HG03196 (cell line): ENCODE data around the gene CHGA.

Experiments
- ATAC-seq: cut with Tn5 transposase; IDR thresholded peaks from one replicate; pipeline ENCODE4 v1.9.1; 2021; ENCODE audit not compliant: unreplicated experiment

The CHGA gene

GRCh38 chr14:92942976-92943710, 20.2 kb downstream of the CHGA start:
- ATAC-seq = no peak

- no peak for ATAC-seq
Observed at GRCh38 chr14:92943855-92944570, 21.1 kb downstream of the CHGA start.

GRCh38 chr14:92944976-92945375, 22.0 kb downstream of the CHGA start:
- ATAC-seq = no peak

- no peak for ATAC-seq
Observed at GRCh38 chr14:92945544-92945943, 22.6 kb downstream of the CHGA start.

- ATAC-seq = no peak
Observed at GRCh38 chr14:92945959-92946846, 23.3 kb downstream of the CHGA start.

GRCh38 chr14:92946847-92947545, 24.0 kb downstream of the CHGA start:
- no peak for ATAC-seq

GRCh38 chr14:92948647-92949046, 25.7 kb downstream of the CHGA start:
- ATAC-seq = no peak

GRCh38 chr14:92949496-92950192, 26.7 kb downstream of the CHGA start:
- ATAC-seq = no peak

GRCh38 chr14:92950193-92950540, 27.2 kb downstream of the CHGA start:
- ATAC-seq = no peak

- ATAC-seq = no peak
Observed at GRCh38 chr14:92950773-92951172, 27.8 kb downstream of the CHGA start.

- no peak for ATAC-seq
Observed at GRCh38 chr14:92951261-92951660, 28.3 kb downstream of the CHGA start.

- peak; percentile 76 for ATAC-seq
Observed at GRCh38 chr14:92951912-92952471, 29.0 kb downstream of the CHGA start.

GRCh38 chr14:92952481-92953298, 29.7 kb downstream of the CHGA start:
- ATAC-seq = no peak

GRCh38 chr14:92953526-92953925, 30.6 kb downstream of the CHGA start:
- no peak for ATAC-seq

- no peak for ATAC-seq
Observed at GRCh38 chr14:92954933-92955332, 32.0 kb downstream of the CHGA start.

GRCh38 chr14:92955381-92955780, 32.4 kb downstream of the CHGA start:
- no peak for ATAC-seq

- ATAC-seq = no peak
Observed at GRCh38 chr14:92956961-92957360, 34.0 kb downstream of the CHGA start.

- no peak for ATAC-seq
Observed at GRCh38 chr14:92958373-92959188, 35.6 kb downstream of the CHGA start.

GRCh38 chr14:92959189-92959531, 36.2 kb downstream of the CHGA start:
- no peak for ATAC-seq
